Chondrocyte (in vitro differentiated cells): ENCODE results near the gene NLRC5. TPM values are rescaled to one million over a fixed set of nuclear protein-coding genes. Genes with fewer than 3 reads are reported as not detected.

Source experiments
- DNase-seq: peaks from one replicate; pipeline ENCODE4 v3.0.0; 2021; ENCODE audit warnings: mixed read lengths, low spot score
- H3K27ac Mint-ChIP-seq: one replicate; pipeline ENCODE4 v1.8.0; 2021; ENCODE audit warnings: mild to moderate bottlenecking, moderate library complexity, mixed read lengths; ENCODE audit not compliant: unreplicated experiment
- H3K27me3 Mint-ChIP-seq: 2 replicates; pipeline ENCODE4 v1.8.0; 2021; ENCODE audit warnings: low read depth, mixed read lengths
- H3K36me3 Mint-ChIP-seq: 2 replicates; pipeline ENCODE4 v1.8.0; 2021; ENCODE audit warnings: low read depth, mixed read lengths
- H3K4me1 Mint-ChIP-seq: 2 replicates; pipeline ENCODE4 v1.8.0; 2021; ENCODE audit warnings: low read depth, mild to moderate bottlenecking, mixed read lengths
- H3K4me3 Mint-ChIP-seq: one replicate; pipeline ENCODE4 v1.8.0; 2021; ENCODE audit warnings: mild to moderate bottlenecking, moderate library complexity, mixed read lengths; ENCODE audit not compliant: unreplicated experiment
- H3K9me3 Mint-ChIP-seq: 2 replicates; pipeline ENCODE4 v1.8.0; 2021; ENCODE audit warnings: low read depth, mixed read lengths
- CTCF ChIP-seq: fragments of 200-600 bp; sonication (generic); IDR thresholded peaks from 2 replicates; pipeline ENCODE4 v1.5.0; 2021; ENCODE audit warnings: antibody characterized with exemption, mild to moderate bottlenecking, moderate library complexity
- total RNA-seq: library from RNA; stranded (reverse); gene quantifications from 3 replicates; pipeline ENCODE4 v1.2.1, GENCODE V29; 2021

Gene NLRC5
- total RNA-seq, 1 donor from 2014 or later: 6.3 TPM

DNA sequence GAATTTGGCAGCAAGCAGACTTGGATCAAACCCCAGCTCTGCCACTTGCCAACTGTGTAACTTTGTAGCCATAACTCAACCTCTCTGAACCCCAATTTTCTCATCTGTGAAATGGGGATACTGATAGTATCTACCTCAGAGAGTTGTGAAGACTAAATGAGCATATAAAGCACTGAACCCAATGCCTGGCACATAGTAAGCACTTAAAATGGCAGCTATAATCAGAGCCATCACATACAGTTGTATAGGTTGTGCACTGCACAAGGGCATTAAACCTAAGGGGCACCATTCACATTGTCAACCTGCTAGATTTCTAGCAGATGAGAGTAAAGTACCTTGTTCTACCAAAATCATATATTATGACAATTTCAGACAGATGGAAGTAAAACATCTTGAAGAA is 92.4 kb downstream of the NLRC5 start:
- no peak overlapping the region for H3K27ac Mint-ChIP-seq
- H3K4me3 Mint-ChIP-seq: no peak overlapping the region
- no peak for TF ChIP-seq CTCF
- no peak for DNase-seq
- H3K4me1 Mint-ChIP-seq: peaks cover 5% of the 10 kb centered on the region
- no peaks in the 10 kb centered on the region for H3K9me3 Mint-ChIP-seq
- peaks cover 1% of the 10 kb centered on the region for H3K36me3 Mint-ChIP-seq
- H3K27me3 Mint-ChIP-seq: peaks cover 3% of the 10 kb centered on the region

DNA sequence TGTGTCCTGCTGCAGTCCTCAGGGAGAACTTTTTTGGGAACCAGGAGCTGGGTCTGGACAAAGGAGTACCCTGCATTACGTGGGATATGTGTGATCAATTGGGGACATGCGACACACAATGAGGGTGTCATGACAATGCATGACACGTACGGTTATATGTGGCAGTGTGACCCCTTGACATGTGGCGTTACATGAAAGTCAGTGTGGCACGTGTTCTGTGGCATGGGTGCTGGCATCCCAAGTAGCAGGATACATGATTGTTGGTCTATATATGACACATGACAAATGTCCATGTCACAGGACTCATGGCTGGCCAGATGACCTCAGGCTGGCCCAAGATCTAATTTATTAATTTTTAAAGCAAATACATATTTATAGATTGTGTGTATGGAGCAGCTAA is 93.3 kb downstream of the NLRC5 start:
- Mint-ChIP-seq H3K27me3 (peaks cover 4% of the 10 kb centered on the region), H3K9me3 (no peaks in the 10 kb centered on the region), H3K27ac (no peak overlapping the region), H3K4me3 (no peak overlapping the region), H3K4me1 (peaks cover 5% of the 10 kb centered on the region), H3K36me3 (peaks cover 1% of the 10 kb centered on the region)
- no peak for DNase-seq
- TF ChIP-seq CTCF: no peak

GRCh38 chr16:57083485-57084126 is 94.2 kb downstream of the NLRC5 start:
- Mint-ChIP-seq H3K4me3 (no peak overlapping the region), H3K27me3 (peaks cover 4% of the 10 kb centered on the region), H3K4me1 (peaks cover 5% of the 10 kb centered on the region), H3K27ac (no peak overlapping the region), H3K9me3 (no peaks in the 10 kb centered on the region), H3K36me3 (peaks cover 1% of the 10 kb centered on the region)
- no peak for DNase-seq
- TF ChIP-seq CTCF: no peak

DNA sequence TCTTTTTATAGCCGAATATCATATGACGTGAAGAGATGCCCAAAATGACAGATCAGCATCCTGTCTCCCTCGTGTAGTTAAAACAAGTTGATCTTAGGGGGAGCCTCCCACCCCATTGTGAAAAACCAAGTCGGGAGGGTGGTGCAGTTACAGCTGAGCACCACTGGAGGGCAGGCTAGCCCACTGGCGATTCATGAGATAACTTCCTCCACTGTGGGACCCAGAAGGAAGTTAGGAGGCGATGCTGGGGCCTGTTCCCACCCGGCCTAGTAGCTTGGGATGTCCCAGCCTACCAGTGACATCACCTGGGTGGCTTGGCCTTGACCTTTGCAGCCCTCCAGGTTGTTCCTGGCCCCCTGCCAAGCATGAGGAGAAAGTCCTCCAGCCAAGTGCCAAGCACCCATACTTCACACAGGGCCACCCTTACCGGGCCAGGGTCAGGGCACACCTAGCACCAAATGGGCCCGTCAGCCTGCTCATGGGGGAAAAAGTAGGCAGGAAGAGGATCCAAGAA is 95.0 kb downstream of the NLRC5 start:
- Mint-ChIP-seq H3K36me3 (peaks cover 1% of the 10 kb centered on the region), H3K27me3 (peaks cover 4% of the 10 kb centered on the region), H3K27ac (no peak overlapping the region), H3K4me3 (no peak overlapping the region), H3K9me3 (no peaks in the 10 kb centered on the region), H3K4me1 (peaks cover 5% of the 10 kb centered on the region)
- peak; percentile 99 for TF ChIP-seq CTCF
- no peak for DNase-seq

- Mint-ChIP-seq H3K4me1 (peaks cover 5% of the 10 kb centered on the region), H3K27ac (no peak overlapping the region), H3K4me3 (no peak overlapping the region), H3K27me3 (peaks cover 2% of the 10 kb centered on the region), H3K9me3 (no peaks in the 10 kb centered on the region), H3K36me3 (no peaks in the 10 kb centered on the region)
- DNase-seq: no peak
- TF ChIP-seq CTCF: no peak
Measured at GRCh38 chr16:57084996-57085395, 95.6 kb downstream of the NLRC5 start.
